ENCODE results near the gene BCAS3. TPM values are rescaled to one million over a fixed set of nuclear protein-coding genes. Genes with fewer than 3 reads are reported as not detected.
"Not testable (repeated sequence)": the region's sequence is repeated elsewhere in the genome, so short reads cannot be mapped to it uniquely, and the experiment has no call there.

The BCAS3 gene
- total RNA-seq, 2 donors from 2014 or later: 28.0 to 33.4 TPM

GRCh38 chr17:61235001-61235826, 557.6 kb downstream of the BCAS3 start:
- Mint-ChIP-seq H3K4me3 (no peak overlapping the region), H3K9me3 (no peaks in the 10 kb centered on the region), H3K27ac (no peak overlapping the region), H3K27me3 (ENCODE audit: low read depth) (no peaks in the 10 kb centered on the region), H3K36me3 (ENCODE audit: insufficient read depth in 2 of 2) (no peaks in the 10 kb centered on the region), H3K4me1 (ENCODE audit: low read depth) (peaks cover 30% of the 10 kb centered on the region)
- no peak for DNase-seq
- ATAC-seq (replicated peaks in 1 of 2): no peak

- H3K4me3 Mint-ChIP-seq: no peak overlapping the region
- no peak overlapping the region for H3K27ac Mint-ChIP-seq
- no peaks in the 10 kb centered on the region for H3K9me3 Mint-ChIP-seq
- no peak for ATAC-seq (replicated peaks in 1 of 2)
- DNase-seq: no peak
- peaks cover 25% of the 10 kb centered on the region for H3K4me1 Mint-ChIP-seq (ENCODE audit: low read depth)
- H3K27me3 Mint-ChIP-seq (ENCODE audit: low read depth): no peaks in the 10 kb centered on the region
- H3K36me3 Mint-ChIP-seq (ENCODE audit: insufficient read depth in 2 of 2): no peaks in the 10 kb centered on the region
These were observed 558.2 kb downstream of the BCAS3 start for GRCh38 chr17:61235827-61236197.

- no peak for DNase-seq
- H3K4me3 Mint-ChIP-seq: no peak overlapping the region
These were observed 559.6 kb downstream of the BCAS3 start for GRCh38 chr17:61237275-61237674.

GRCh38 chr17:61238455-61238933, 560.8 kb downstream of the BCAS3 start:
- DNase-seq (no peak), ATAC-seq (replicated peaks in 1 of 2) (no peak)
- peaks cover 17% of the 10 kb centered on the region for H3K4me1 Mint-ChIP-seq (ENCODE audit: low read depth)
- no peaks in the 10 kb centered on the region for H3K36me3 Mint-ChIP-seq (ENCODE audit: insufficient read depth in 2 of 2)
- no peak overlapping the region for H3K4me3 Mint-ChIP-seq
- H3K9me3 Mint-ChIP-seq: no peaks in the 10 kb centered on the region
- H3K27ac Mint-ChIP-seq: no peak overlapping the region
- H3K27me3 Mint-ChIP-seq (ENCODE audit: low read depth): no peaks in the 10 kb centered on the region

More at GRCh38 chr17:61237275-61237674, 559.6 kb downstream of the BCAS3 start:
- no peaks in the 10 kb centered on the region for H3K27me3 Mint-ChIP-seq (ENCODE audit: low read depth)
- H3K36me3 Mint-ChIP-seq (ENCODE audit: insufficient read depth in 2 of 2): no peaks in the 10 kb centered on the region
- ATAC-seq (replicated peaks in 1 of 2): no peak
- no peak overlapping the region for H3K27ac Mint-ChIP-seq
- H3K4me1 Mint-ChIP-seq (ENCODE audit: low read depth): peaks cover 17% of the 10 kb centered on the region
- no peaks in the 10 kb centered on the region for H3K9me3 Mint-ChIP-seq

- no peaks in the 10 kb centered on the region for H3K36me3 Mint-ChIP-seq (ENCODE audit: insufficient read depth in 2 of 2)
- H3K27me3 Mint-ChIP-seq (ENCODE audit: low read depth): no peaks in the 10 kb centered on the region
- H3K4me3 Mint-ChIP-seq: peak overlapping the region; percentile 49 to 85
- ATAC-seq (replicated peaks in 1 of 2): peak; percentile 35 to 47
- H3K27ac Mint-ChIP-seq: peak overlapping the region; percentile 94
- no peak for DNase-seq
- H3K4me1 Mint-ChIP-seq (ENCODE audit: low read depth): peaks cover 17% of the 10 kb centered on the region
- H3K9me3 Mint-ChIP-seq: no peaks in the 10 kb centered on the region
These were observed 561.7 kb downstream of the BCAS3 start for GRCh38 chr17:61239327-61239726.

- ATAC-seq (replicated peaks in 1 of 2) (no peak), DNase-seq (no peak)
- peaks cover 17% of the 10 kb centered on the region for H3K4me1 Mint-ChIP-seq (ENCODE audit: low read depth)
- peak overlapping the region; percentile 49 to 85 for H3K4me3 Mint-ChIP-seq
- no peaks in the 10 kb centered on the region for H3K27me3 Mint-ChIP-seq (ENCODE audit: low read depth)
- no peaks in the 10 kb centered on the region for H3K36me3 Mint-ChIP-seq (ENCODE audit: insufficient read depth in 2 of 2)
- peak overlapping the region; percentile 94 for H3K27ac Mint-ChIP-seq
- H3K9me3 Mint-ChIP-seq: no peaks in the 10 kb centered on the region
These were observed 562.3 kb downstream of the BCAS3 start for GRCh38 chr17:61239953-61240352.

- Mint-ChIP-seq H3K9me3 (no peaks in the 10 kb centered on the region), H3K4me3 (peak overlapping the region; percentile 49 to 71), H3K4me1 (ENCODE audit: low read depth) (peaks cover 17% of the 10 kb centered on the region), H3K36me3 (ENCODE audit: insufficient read depth in 2 of 2) (no peaks in the 10 kb centered on the region), H3K27me3 (ENCODE audit: low read depth) (no peaks in the 10 kb centered on the region), H3K27ac (peak overlapping the region; percentile 70)
- ATAC-seq (replicated peaks in 1 of 2) (peak; percentile 56 to 58), DNase-seq (no peak)
These were observed 563.3 kb downstream of the BCAS3 start for GRCh38 chr17:61240851-61241468.

GRCh38 chr17:61244988-61245387, 567.3 kb downstream of the BCAS3 start:
- H3K9me3 Mint-ChIP-seq; H3K27ac Mint-ChIP-seq; H3K36me3 Mint-ChIP-seq (ENCODE audit: insufficient read depth in 2 of 2); H3K4me1 Mint-ChIP-seq (ENCODE audit: low read depth); H3K4me3 Mint-ChIP-seq; DNase-seq; H3K27me3 Mint-ChIP-seq (ENCODE audit: low read depth); ATAC-seq (replicated peaks in 1 of 2): not testable (repeated sequence)

- DNase-seq: no peak
- no peak for ATAC-seq (replicated peaks in 1 of 2)
- H3K27me3 Mint-ChIP-seq (ENCODE audit: low read depth): no peaks in the 10 kb centered on the region
- H3K4me1 Mint-ChIP-seq (ENCODE audit: low read depth): peaks cover 13% of the 10 kb centered on the region
- no peak overlapping the region for H3K27ac Mint-ChIP-seq
- H3K4me3 Mint-ChIP-seq: no peak overlapping the region
- H3K9me3 Mint-ChIP-seq: no peaks in the 10 kb centered on the region
- no peaks in the 10 kb centered on the region for H3K36me3 Mint-ChIP-seq (ENCODE audit: insufficient read depth in 2 of 2)
These were observed 568.1 kb downstream of the BCAS3 start for GRCh38 chr17:61245706-61246135.

- Mint-ChIP-seq H3K9me3 (no peaks in the 10 kb centered on the region), H3K4me3 (no peak overlapping the region), H3K36me3 (ENCODE audit: insufficient read depth in 2 of 2) (no peaks in the 10 kb centered on the region), H3K27ac (no peak overlapping the region), H3K27me3 (ENCODE audit: low read depth) (no peaks in the 10 kb centered on the region), H3K4me1 (ENCODE audit: low read depth) (peaks cover 18% of the 10 kb centered on the region)
- no peak for DNase-seq
- no peak for ATAC-seq (replicated peaks in 1 of 2)
These were observed 569.8 kb downstream of the BCAS3 start for GRCh38 chr17:61247439-61247838.

GRCh38 chr17:61248399-61248798, 570.7 kb downstream of the BCAS3 start:
- H3K4me3 Mint-ChIP-seq: no peak overlapping the region
- no peaks in the 10 kb centered on the region for H3K9me3 Mint-ChIP-seq
- H3K4me1 Mint-ChIP-seq (ENCODE audit: low read depth): peaks cover 18% of the 10 kb centered on the region
- H3K27ac Mint-ChIP-seq: peak overlapping the region; percentile 54
- DNase-seq (no peak), ATAC-seq (replicated peaks in 1 of 2) (no peak)
- no peaks in the 10 kb centered on the region for H3K36me3 Mint-ChIP-seq (ENCODE audit: insufficient read depth in 2 of 2)
- no peaks in the 10 kb centered on the region for H3K27me3 Mint-ChIP-seq (ENCODE audit: low read depth)

- ATAC-seq (replicated peaks in 1 of 2) (no peak), DNase-seq (no peak)
- Mint-ChIP-seq H3K27ac (peak overlapping the region; percentile 85), H3K4me3 (peak overlapping the region in 1 of 2 donors; percentile 44), H3K4me1 (ENCODE audit: low read depth) (peaks cover 18% of the 10 kb centered on the region), H3K36me3 (ENCODE audit: insufficient read depth in 2 of 2) (no peaks in the 10 kb centered on the region), H3K27me3 (ENCODE audit: low read depth) (no peaks in the 10 kb centered on the region), H3K9me3 (no peaks in the 10 kb centered on the region)
These were observed 572.1 kb downstream of the BCAS3 start for GRCh38 chr17:61249649-61250299.

- peak in 1 of 2 donors; percentile 34 for ATAC-seq (replicated peaks in 1 of 2)
These were observed 572.8 kb downstream of the BCAS3 start for GRCh38 chr17:61250335-61250890.

More at GRCh38 chr17:61250335-61250890, 572.8 kb downstream of the BCAS3 start:
- Mint-ChIP-seq H3K9me3 (no peaks in the 10 kb centered on the region), H3K4me3 (peak overlapping the region in 1 of 2 donors; percentile 44), H3K36me3 (ENCODE audit: insufficient read depth in 2 of 2) (no peaks in the 10 kb centered on the region), H3K27me3 (ENCODE audit: low read depth) (no peaks in the 10 kb centered on the region), H3K4me1 (ENCODE audit: low read depth) (peaks cover 18% of the 10 kb centered on the region), H3K27ac (peak overlapping the region; percentile 85)
- DNase-seq: no peak

All from activated T-cell treated with anti-CD3 and anti-CD28 coated beads, Interleukin-2, amount 50 U/mL, for 72 hours (primary cell).